Neural progenitor cell (in vitro differentiated cells): ENCODE measurements around the gene LCT. TPM values are rescaled to one million over a fixed set of nuclear protein-coding genes. Genes with fewer than 3 reads are reported as not detected.

Experiments used
- DNase-seq: peaks from one replicate; pipeline ENCODE4 v3.0.0-alpha.2; 2016; ENCODE audit warnings: low spot score
- H2AFZ ChIP-seq: fragments of 200-600 bp; sonication (generic); replicated peaks from 2 replicates; pipeline ENCODE4 v1.6.1; 2016; ENCODE audit warnings: antibody characterized with exemption
- H3F3A ChIP-seq: fragments of 200-600 bp; sonication (generic); 2 replicates; pipeline ENCODE4 v1.6.1; 2016; ENCODE audit warnings: antibody characterized with exemption, low read depth
- H3K27ac ChIP-seq: fragments of 200-600 bp; sonication (generic); 2 replicates; pipeline ENCODE4 v1.5.1; 2016; ENCODE audit warnings: mild to moderate bottlenecking
- H3K27me3 ChIP-seq: fragments of 200-600 bp; sonication (generic); 2 replicates; pipeline ENCODE4 v1.6.1; 2016; ENCODE audit warnings: mild to moderate bottlenecking, moderate library complexity
- H3K36me3 ChIP-seq: fragments of 200-600 bp; sonication (generic); 2 replicates; pipeline ENCODE4 v1.5.1; 2016
- H3K4me1 ChIP-seq: fragments of 200-600 bp; sonication (generic); 2 replicates; pipeline ENCODE4 v1.6.1; 2016; ENCODE audit warnings: mixed run types
- H3K4me2 ChIP-seq: fragments of 200-600 bp; sonication (generic); 2 replicates; pipeline ENCODE4 v1.6.1; 2016
- H3K4me3 ChIP-seq: fragments of 200-600 bp; sonication (generic); 2 replicates; pipeline ENCODE4 v1.5.1; 2016
- H3K79me2 ChIP-seq: fragments of 200-600 bp; sonication (generic); 2 replicates; pipeline ENCODE4 v1.6.1; 2016; ENCODE audit warnings: low read depth
- H3K9ac ChIP-seq: fragments of 200-600 bp; sonication (generic); 2 replicates; pipeline ENCODE4 v1.6.1; 2016
- H3K9me3 ChIP-seq: fragments of 200-600 bp; sonication (generic); 2 replicates; pipeline ENCODE4 v1.5.1; 2016; ENCODE audit warnings: low read depth
- H4K20me1 ChIP-seq: fragments of 200-600 bp; sonication (generic); 2 replicates; pipeline ENCODE4 v1.6.1; 2016; ENCODE audit warnings: low read depth
- H3K27ac Mint-ChIP-seq: 3 replicates; pipeline ENCODE4 v1.8.0; 2021; ENCODE audit warnings: mixed read lengths
- H3K27me3 Mint-ChIP-seq: 2 replicates; pipeline ENCODE4 v1.8.0; 2022; ENCODE audit warnings: low read depth, mild to moderate bottlenecking, inconsistent platforms, moderate library complexity, mixed read lengths; ENCODE audit not compliant: insufficient read depth
- H3K36me3 Mint-ChIP-seq: 3 replicates; pipeline ENCODE4 v1.8.0; 2021; ENCODE audit warnings: mixed read lengths
- H3K4me1 Mint-ChIP-seq: 3 replicates; pipeline ENCODE4 v1.8.0; 2021; ENCODE audit warnings: mixed read lengths
- H3K4me3 Mint-ChIP-seq: 3 replicates; pipeline ENCODE4 v1.8.0; 2021; ENCODE audit warnings: mild to moderate bottlenecking, moderate library complexity, mixed read lengths
- H3K9me3 Mint-ChIP-seq: 3 replicates; pipeline ENCODE4 v1.8.0; 2020; ENCODE audit warnings: mixed read lengths
- CTCF ChIP-seq: fragments of 200-600 bp; sonication (generic); IDR thresholded peaks from 2 replicates; pipeline ENCODE4 v1.5.1; 2017; ENCODE audit warnings: antibody characterized with exemption, mild to moderate bottlenecking
- EZH2 ChIP-seq: fragments of 200-600 bp; sonication (generic); IDR thresholded peaks from 2 replicates; pipeline ENCODE4 v1.6.1; 2017; ENCODE audit warnings: antibody characterized with exemption, mild to moderate bottlenecking, moderate library complexity
- EZH2phosphoT487 ChIP-seq: fragments of 200-600 bp; sonication (generic); IDR thresholded peaks from 2 replicates; pipeline ENCODE4 v1.6.1; 2017; ENCODE audit warnings: antibody characterized with exemption
- total RNA-seq: library from RNA; depleted of rRNA; stranded (reverse); fragments of >200 nt; gene quantifications from 2 replicates; pipeline ENCODE4 v1.2.3, GENCODE V29; 2015; ENCODE audit warnings: low replicate concordance

LCT gene
- total RNA-seq, 1 donor from 2014 or later, result not detected

DNA sequence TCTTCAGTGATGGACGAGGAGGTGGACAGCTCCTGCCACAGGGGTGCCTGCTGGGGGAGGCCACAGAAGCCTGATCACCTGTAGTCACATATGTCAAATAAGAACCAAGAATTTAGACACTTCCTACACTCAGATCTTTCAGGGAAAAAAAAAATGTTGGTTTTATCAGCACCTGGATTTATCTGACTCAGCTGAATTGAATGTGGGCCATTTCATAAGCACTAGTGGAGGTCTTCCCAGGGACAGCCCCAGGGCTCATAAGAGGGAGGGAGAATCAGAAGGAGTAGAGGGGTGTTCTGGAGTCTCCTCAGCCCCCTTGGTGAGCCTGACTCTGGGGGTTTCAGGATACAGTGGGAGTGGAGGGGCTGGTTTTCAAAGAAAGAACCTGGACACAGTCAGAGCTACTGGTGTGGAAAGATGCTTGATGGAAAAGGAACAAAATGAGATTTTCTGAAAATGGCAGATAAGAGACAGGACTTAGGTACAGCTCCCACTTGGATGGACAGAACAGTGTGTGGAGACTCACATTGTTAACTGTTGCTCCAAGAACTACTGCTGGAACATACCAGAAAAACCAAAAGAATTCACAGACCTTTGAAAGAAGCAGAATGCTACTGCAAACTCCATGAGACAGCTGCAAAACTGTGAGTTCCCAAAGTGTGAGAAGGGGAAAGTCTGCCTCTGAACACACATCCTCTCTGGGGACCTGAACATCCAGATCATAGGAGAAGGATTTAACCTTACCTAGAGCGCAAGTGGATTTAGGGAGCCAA lies 45.4 kb downstream of the LCT start:
- Histone ChIP-seq H3K4me2 (no peak overlapping the region), H3K4me1 (no peaks in the 10 kb centered on the region), H3K27ac (no peak overlapping the region), H3K27me3 (no peaks in the 10 kb centered on the region), H3F3A (no peaks in the 10 kb centered on the region), H2AFZ (no peak overlapping the region), H3K36me3 (no peaks in the 10 kb centered on the region), H4K20me1 (no peaks in the 10 kb centered on the region), H3K79me2 (no peaks in the 10 kb centered on the region), H3K9ac (no peak overlapping the region), H3K9me3 (no peaks in the 10 kb centered on the region), H3K4me3 (no peak overlapping the region)
- Mint-ChIP-seq H3K36me3 (peaks cover 17% of the 10 kb centered on the region), H3K4me1 (peaks cover 10% of the 10 kb centered on the region), H3K9me3 (no peaks in the 10 kb centered on the region), H3K27me3 (peaks cover 2% of the 10 kb centered on the region), H3K27ac (peak overlapping the region; percentile 2), H3K4me3 (no peak overlapping the region)
- no peak for DNase-seq
- TF ChIP-seq EZH2phosphoT487, result no peak
- TF ChIP-seq EZH2, result no peak
- no peak for TF ChIP-seq CTCF

- Mint-ChIP-seq H3K36me3 (peaks cover 23% of the 10 kb centered on the region), H3K4me3 (no peak overlapping the region), H3K9me3 (peaks cover under 1% of the 10 kb centered on the region), H3K4me1 (peaks cover 10% of the 10 kb centered on the region), H3K27me3 (no peaks in the 10 kb centered on the region), H3K27ac (no peak overlapping the region)
- H3K9ac ChIP-seq, result no peak overlapping the region
- no peak overlapping the region for H3K4me3 ChIP-seq
- no peaks in the 10 kb centered on the region for H3F3A ChIP-seq
- H3K9me3 ChIP-seq, result no peaks in the 10 kb centered on the region
- TF ChIP-seq CTCF (no peak), EZH2 (no peak), EZH2phosphoT487 (no peak)
- no peak overlapping the region for H3K4me2 ChIP-seq
- H3K27me3 ChIP-seq, result no peaks in the 10 kb centered on the region
- no peak for DNase-seq
- no peaks in the 10 kb centered on the region for H3K36me3 ChIP-seq
- H3K79me2 ChIP-seq, result no peaks in the 10 kb centered on the region
- no peaks in the 10 kb centered on the region for H4K20me1 ChIP-seq
- no peaks in the 10 kb centered on the region for H3K4me1 ChIP-seq
- no peak overlapping the region for H2AFZ ChIP-seq
- no peak overlapping the region for H3K27ac ChIP-seq
Observed at GRCh38 chr2:135790423-135790822, 46.6 kb downstream of the LCT start.

DNA sequence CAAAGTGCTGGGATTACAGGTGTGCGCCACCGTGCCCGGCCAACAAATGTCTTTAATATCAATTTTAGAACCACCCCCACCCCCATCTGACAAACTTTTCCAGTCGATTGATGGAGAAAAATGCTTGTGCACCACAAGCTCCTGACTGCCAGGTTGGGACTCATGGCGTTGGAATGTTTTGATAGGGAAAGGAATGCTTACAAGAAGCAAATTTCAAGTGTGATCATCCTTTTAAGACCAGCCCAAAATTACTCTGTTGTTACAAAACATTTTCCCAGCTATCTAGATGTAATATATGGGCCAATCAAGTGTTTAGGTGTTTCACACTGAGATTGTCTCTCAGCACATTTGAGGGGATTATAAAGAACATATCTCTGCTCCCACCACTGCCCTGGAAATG lies 50.2 kb downstream of the LCT start:
- no peak overlapping the region for H3K4me2 ChIP-seq
- no peaks in the 10 kb centered on the region for H3F3A ChIP-seq
- Mint-ChIP-seq H3K4me1 (peaks cover 9% of the 10 kb centered on the region), H3K27me3 (no peaks in the 10 kb centered on the region), H3K9me3 (peaks cover 5% of the 10 kb centered on the region), H3K36me3 (peaks cover 53% of the 10 kb centered on the region), H3K4me3 (no peak overlapping the region), H3K27ac (no peak overlapping the region)
- no peaks in the 10 kb centered on the region for H4K20me1 ChIP-seq
- no peaks in the 10 kb centered on the region for H3K27me3 ChIP-seq
- no peak overlapping the region for H3K9ac ChIP-seq
- H2AFZ ChIP-seq, result no peak overlapping the region
- no peak overlapping the region for H3K4me3 ChIP-seq
- peaks cover 22% of the 10 kb centered on the region for H3K36me3 ChIP-seq
- TF ChIP-seq EZH2, result no peak
- no peak for TF ChIP-seq EZH2phosphoT487
- TF ChIP-seq CTCF, result no peak
- H3K4me1 ChIP-seq, result no peaks in the 10 kb centered on the region
- DNase-seq, result no peak
- no peaks in the 10 kb centered on the region for H3K9me3 ChIP-seq
- H3K79me2 ChIP-seq, result no peaks in the 10 kb centered on the region
- H3K27ac ChIP-seq, result no peak overlapping the region
